HL-60/S4 (cell line): Measurements from ENCODE around the gene IQSEC1.

Experiments
- in situ Hi-C: fragments of 300-500 bp; cut with MboI; formaldehyde crosslinking; loops from 2 replicates; pipeline ENCODE4 v1.14.3; 2022; ENCODE audit warnings: low sequenced_read_pairs

IQSEC1 gene

DNA sequence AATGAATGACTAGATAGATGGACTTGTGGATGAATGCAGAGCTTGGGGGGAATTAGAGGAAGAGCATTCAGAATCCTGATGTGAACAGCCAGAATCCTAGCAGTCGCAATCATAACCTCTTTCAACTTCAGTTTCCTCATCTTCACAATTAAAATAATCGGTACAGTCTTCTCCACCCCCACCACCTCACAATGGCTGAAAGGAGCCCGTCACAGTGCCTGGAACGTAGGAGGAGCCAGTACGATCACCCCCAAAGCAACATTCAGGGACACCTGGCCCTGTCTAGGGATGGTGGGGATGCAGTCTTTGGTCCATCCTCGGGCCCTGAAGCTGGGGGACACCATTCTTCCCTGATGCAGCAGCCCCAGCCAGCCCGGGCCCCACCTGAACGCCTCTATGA, 151.5 kb downstream of the IQSEC1 start:
- in situ Hi-C loops: no loop called here

DNA sequence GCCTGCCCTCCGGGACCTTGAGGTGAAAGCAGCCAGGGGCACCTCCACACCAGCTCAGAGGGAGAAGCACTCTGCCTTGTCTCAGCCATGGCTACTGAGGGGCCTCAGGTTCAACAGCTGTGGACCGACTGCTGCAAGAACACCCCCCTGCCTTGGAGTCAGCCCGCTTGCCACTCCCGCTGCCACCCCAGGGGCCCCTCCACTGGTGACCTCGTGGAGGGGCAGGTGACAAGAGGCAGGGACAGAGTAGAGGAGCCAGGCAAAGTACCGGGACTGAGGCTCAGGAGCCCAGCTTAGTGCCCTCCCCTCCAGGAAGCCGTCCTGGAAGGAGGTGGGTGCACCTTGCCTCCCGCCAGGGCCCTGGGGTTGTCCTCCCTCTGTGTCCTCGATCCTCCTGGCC, 152.3 kb downstream of the IQSEC1 start:
- in situ Hi-C loops: no loop called here

DNA sequence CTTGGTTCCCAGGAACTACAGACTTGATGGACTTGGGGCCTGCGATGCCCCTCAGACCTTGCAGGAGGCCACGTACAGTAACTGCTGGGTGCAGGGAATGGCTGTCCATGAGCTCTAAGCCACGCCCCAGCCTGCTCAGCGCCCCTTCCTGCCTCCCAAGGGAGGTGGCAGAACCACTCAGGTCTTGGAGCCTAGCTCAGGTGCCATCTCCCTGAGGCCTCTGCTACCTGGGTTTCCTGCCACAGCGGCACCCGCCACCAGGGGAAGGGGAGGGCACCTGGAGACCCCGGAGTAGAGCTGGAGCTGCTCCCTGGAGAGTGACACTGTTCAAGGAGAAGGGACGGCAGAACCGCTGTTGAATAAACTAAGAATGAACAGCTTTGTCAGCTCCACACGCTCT, 154.0 kb downstream of the IQSEC1 start:
- in situ Hi-C loops: no loop called here

GRCh38 chr3:12918231-12918630, 155.0 kb downstream of the IQSEC1 start:
- in situ Hi-C loops: no loop called here

DNA sequence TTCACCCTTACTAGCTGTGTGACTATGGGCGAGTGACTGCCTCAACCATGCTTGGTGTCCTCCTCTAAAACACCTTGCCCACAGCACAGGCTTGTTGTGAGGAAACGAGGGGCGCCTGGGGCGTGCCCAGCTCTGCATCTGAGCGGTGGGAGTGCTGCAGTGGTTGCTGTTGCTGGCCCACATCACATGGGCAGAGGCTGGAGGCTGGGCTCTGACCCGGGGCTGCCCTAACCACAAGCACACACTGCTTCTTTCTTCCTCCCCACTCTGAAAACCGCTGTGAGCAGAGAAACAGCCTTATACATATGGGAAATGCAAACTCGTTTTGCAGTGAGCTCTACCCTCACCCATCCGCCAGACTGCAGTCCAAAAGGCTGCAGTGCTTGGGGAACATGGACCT, 157.1 kb downstream of the IQSEC1 start:
- in situ Hi-C loops: no loop called here

DNA sequence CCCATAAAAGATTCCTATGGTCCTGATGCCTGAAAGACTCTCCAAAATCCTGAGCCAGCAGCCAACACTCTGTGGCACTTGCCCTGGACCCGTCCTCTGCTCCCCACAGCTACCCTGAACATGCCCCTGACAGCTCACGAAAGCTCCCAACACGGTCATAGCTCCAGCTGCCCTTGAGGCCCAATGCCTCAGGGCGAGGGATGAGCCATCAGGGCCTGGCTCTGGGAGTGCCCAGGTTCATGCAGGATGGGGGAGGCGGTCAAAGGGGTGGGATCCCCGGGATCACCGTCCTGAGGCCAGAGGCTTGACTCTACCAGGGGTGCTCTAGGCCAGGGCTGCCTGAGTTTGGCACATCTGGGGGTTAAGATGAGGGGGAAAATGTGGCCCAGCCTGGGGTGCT, 159.1 kb downstream of the IQSEC1 start:
- in situ Hi-C loops: no loop called here

- in situ Hi-C loops: no loop called here
These were observed 161.3 kb downstream of the IQSEC1 start for GRCh38 chr3:12911881-12912415.

- in situ Hi-C loops: no loop called here
These were observed 162.7 kb downstream of the IQSEC1 start for GRCh38 chr3:12910356-12911099.

DNA sequence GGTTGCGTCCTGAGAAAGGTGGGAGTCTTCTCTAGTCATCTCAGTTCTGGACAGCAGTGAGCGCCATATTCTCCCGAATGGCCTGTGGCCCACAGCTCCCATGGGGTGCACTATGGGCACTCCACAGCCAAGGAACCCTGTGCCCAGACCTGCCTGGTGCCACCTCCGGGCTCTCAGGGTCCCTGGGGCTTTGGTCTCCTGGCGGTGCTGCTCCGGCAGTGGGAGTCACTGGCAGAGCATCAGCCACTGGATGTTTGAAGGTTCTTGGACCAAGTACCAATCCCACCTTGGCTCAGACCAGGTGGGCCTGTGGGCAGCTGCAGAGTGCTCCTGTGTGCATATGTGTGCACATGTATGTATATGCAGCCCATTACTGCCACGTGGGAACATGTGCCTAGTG, 163.5 kb downstream of the IQSEC1 start:
- in situ Hi-C loops: no loop called here

- in situ Hi-C loops: no loop called here
These were observed 164.4 kb downstream of the IQSEC1 start for GRCh38 chr3:12908859-12909258.

- in situ Hi-C loops: no loop called here
These were observed 165.0 kb downstream of the IQSEC1 start for GRCh38 chr3:12908136-12908730.

- in situ Hi-C loops: no loop called here
These were observed 165.5 kb downstream of the IQSEC1 start for GRCh38 chr3:12907729-12908128.

- in situ Hi-C loops: no loop called here
These were observed 165.9 kb downstream of the IQSEC1 start for GRCh38 chr3:12907296-12907695.

- in situ Hi-C loops: no loop called here
These were observed 166.3 kb downstream of the IQSEC1 start for GRCh38 chr3:12906916-12907290.

- in situ Hi-C loops: no loop called here
These were observed 166.9 kb downstream of the IQSEC1 start for GRCh38 chr3:12906141-12906915.

DNA sequence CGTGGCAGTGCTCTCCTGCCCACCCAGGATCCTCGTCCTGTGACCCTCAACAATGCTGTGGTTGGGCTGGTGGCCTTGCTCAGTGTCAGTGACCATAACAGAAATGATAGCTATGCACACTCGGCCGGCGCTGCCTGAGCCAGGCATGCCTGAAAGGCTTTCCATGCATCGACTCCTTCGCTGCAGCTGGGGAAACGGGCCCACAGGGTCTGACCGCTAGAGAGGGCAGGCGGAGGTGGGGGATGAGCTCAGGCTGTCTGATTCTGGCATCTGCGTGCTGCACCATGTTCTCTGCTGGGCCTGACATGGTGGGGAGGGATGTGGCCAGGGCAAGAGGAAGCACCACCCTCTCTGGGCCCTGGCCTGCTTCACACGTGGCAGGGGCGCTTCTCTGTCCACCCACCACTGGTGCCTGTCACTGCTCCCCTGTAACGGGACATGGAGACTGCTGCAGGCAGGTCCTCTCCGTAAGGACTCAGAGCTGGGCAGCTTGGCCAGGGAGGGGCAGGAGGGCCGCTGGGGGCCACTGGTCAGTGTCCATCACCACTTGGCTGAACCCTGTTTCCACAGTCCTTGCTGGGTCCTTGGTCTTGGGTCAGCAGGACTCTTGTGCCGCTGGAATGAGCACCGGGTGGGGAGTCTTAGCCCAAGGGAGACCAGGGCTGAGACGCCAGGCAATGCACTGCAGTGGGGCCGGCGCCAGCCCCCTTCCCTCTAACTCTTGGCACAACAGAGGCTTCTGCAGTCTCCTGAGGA, 167.7 kb downstream of the IQSEC1 start:
- in situ Hi-C loops: no loop called here

DNA sequence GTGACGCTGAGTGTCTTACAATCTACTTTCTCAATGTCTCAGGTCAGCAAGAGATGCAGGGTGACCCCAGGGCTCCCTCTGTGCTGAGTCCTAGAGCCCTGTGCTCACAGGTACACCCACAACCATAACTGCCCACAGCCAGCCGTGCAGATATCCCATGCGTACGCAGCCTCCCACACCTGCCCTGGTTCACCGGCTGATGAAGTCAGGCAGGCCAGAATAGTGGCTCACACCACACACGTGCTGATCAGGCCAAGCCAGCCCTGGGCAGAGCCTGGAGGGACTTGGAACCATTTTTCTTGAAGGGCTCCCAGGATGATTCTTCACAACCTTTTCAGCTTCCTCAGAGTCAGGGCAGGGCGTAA, 168.3 kb downstream of the IQSEC1 start:
- in situ Hi-C loops: no loop called here

DNA sequence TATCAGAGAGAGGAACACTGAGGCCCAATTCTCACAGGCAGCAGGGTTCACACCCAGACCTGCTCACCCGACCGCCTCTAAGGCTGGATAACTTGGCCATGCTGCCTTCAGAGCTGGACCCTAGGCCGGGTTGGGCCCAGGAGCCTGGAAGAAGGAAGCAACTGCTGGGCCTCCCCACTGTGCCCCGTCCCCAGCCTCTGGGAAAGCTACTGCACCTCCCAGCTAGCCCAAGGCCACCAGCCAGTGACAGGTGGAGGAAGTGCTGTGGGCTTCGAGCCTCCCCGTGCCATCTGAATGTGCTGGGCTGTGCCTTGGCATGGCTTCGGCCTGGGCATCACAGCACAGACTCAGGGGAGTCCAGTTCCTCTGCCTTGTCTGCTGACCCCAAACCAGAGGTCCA, 169.3 kb downstream of the IQSEC1 start:
- in situ Hi-C loops: no loop called here

GRCh38 chr3:12903000-12903800, 170.0 kb downstream of the IQSEC1 start:
- in situ Hi-C loops: no loop called here
